Measurements from ENCODE around the gene ATE1. TPM values are rescaled to one million over a fixed set of nuclear protein-coding genes. Genes with fewer than 3 reads are reported as not detected.

ATE1 gene
- total and polyA plus RNA-seq, 9 donors, result 8.9 to 36.6 (median 31.2) TPM

DNA sequence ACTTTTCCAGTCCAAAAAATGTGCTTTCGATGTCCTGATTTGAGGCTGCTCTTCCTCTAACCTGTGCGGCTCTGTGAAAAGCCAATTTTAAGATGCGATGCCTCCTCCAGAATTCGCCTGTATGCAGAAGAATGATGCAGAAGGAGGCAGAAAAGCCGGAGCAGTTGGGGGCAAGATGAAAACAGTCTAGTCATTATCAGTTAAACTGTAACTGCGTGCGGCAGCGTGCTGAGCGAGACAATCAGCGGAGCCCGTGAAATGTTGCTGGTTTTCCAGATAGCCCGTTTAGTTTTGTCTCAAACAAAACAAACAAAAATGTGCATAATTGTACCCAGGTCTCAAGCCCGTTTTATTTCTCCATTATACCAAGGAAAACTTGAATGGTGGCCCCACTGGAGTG, 192.6 kb downstream of the ATE1 start:
- no peak overlapping the region for H3K4me3 ChIP-seq
- no peaks in the 10 kb centered on the region for H3K4me1 ChIP-seq (ENCODE audit: insufficient read depth)
- no peak for DNase-seq
- no peak overlapping the region for H3K27ac ChIP-seq
- no peaks in the 10 kb centered on the region for H3K27me3 ChIP-seq
- TF ChIP-seq, protein P1, sequence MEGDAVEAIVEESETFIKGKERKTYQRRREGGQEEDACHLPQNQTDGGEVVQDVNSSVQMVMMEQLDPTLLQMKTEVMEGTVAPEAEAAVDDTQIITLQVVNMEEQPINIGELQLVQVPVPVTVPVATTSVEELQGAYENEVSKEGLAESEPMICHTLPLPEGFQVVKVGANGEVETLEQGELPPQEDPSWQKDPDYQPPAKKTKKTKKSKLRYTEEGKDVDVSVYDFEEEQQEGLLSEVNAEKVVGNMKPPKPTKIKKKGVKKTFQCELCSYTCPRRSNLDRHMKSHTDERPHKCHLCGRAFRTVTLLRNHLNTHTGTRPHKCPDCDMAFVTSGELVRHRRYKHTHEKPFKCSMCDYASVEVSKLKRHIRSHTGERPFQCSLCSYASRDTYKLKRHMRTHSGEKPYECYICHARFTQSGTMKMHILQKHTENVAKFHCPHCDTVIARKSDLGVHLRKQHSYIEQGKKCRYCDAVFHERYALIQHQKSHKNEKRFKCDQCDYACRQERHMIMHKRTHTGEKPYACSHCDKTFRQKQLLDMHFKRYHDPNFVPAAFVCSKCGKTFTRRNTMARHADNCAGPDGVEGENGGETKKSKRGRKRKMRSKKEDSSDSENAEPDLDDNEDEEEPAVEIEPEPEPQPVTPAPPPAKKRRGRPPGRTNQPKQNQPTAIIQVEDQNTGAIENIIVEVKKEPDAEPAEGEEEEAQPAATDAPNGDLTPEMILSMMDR (IDR thresholded peaks at IDR 0.05), result no peak
- TF ChIP-seq POLR2A (IDR thresholded peaks at IDR 0.05), result no peak
- H3K9me3 ChIP-seq, result no peaks in the 10 kb centered on the region
- intact Hi-C loops (cut with DNase I), result loop anchor here in 3 of 4 donors (2.0 to 10.0 kb wide), 2 partner anchors 786 to 790 kb away; no protein-coding TSS in a partner anchor
- 50 to 67% (median 65%) methylated on average over 13 of the region's 13 CpGs for WGBS, 3 donors
- H3K36me3 ChIP-seq, result no peaks in the 10 kb centered on the region

DNA sequence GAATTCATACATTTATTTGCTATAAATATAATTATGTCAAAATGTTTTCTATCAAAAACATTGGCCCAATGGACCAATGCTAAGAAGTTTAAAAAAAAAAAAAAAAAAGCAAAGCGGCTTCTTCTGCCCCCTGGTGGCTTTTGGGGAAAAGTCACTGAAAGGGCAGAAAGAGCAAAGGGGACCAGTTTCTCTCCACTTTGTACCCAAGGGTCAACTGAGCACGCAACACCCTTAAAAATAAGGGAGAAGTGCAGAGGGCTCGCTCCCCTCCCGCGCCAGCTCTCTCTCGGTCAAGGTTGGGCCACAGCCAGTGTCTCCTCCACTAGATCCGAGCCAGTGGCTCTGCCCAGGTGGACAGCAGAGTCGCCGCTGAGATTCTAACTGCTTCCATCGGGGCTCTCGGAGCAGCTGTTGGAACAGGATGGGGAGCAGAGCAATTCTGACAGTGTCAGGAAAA, 193.2 kb downstream of the ATE1 start:
- H3K27me3 ChIP-seq, result no peaks in the 10 kb centered on the region
- intact Hi-C loops (cut with DNase I), result loop anchor here (2.0 to 10.0 kb wide), 5 partner anchors 112 to 790 kb away; no protein-coding TSS in a partner anchor
- no peaks in the 10 kb centered on the region for H3K9me3 ChIP-seq
- 10 to 21% (median 12%) methylated on average over 11 of the region's 11 CpGs for WGBS, 3 donors
- DNase-seq, result peak in 2 of 5 donors; percentile 23 to 42
- TF ChIP-seq POLR2A (IDR thresholded peaks at IDR 0.05) (no peak), EP300 (IDR thresholded peaks at IDR 0.05) (no peak)
- TF ChIP-seq, protein P1 (IDR thresholded peaks at IDR 0.05), result peak; percentile 29 to 30 (median 30)
- H3K4me1 ChIP-seq (ENCODE audit: insufficient read depth), result no peaks in the 10 kb centered on the region
- H3K36me3 ChIP-seq, result no peaks in the 10 kb centered on the region
- H3K27ac ChIP-seq, result no peak overlapping the region
- H3K4me3 ChIP-seq, result no peak overlapping the region

- intact Hi-C loops (cut with DNase I), result loop anchor here (5.0 to 10.0 kb wide), 4 partner anchors 111 to 788 kb away; no protein-coding TSS in a partner anchor
- 93 to 94% (median 93%) methylated on average over 16 of the region's 16 CpGs for WGBS, 3 donors
- DNase-seq, result no peak
- Histone ChIP-seq H3K27me3 (no peaks in the 10 kb centered on the region), H3K9me3 (no peaks in the 10 kb centered on the region), H3K36me3 (no peaks in the 10 kb centered on the region), H3K27ac (no peak overlapping the region), H3K4me3 (no peak overlapping the region), H3K4me1 (ENCODE audit: insufficient read depth) (no peaks in the 10 kb centered on the region)
- no peak for TF ChIP-seq EP300 (IDR thresholded peaks at IDR 0.05)
- TF ChIP-seq, protein P1 (IDR thresholded peaks at IDR 0.05), result no peak
- TF ChIP-seq POLR2A (IDR thresholded peaks at IDR 0.05), result no peak
Observed at GRCh38 chr10:121732656-121733445, 195.0 kb downstream of the ATE1 start.

GRCh38 chr10:121732172-121732571, 195.7 kb downstream of the ATE1 start:
- no peak overlapping the region for H3K4me3 ChIP-seq
- no peak overlapping the region for H3K27ac ChIP-seq
- DNase-seq, result no peak
- no peaks in the 10 kb centered on the region for H3K4me1 ChIP-seq (ENCODE audit: insufficient read depth)
- H3K36me3 ChIP-seq, result no peaks in the 10 kb centered on the region
- intact Hi-C loops (cut with DNase I), result loop anchor here (5.0 to 10.0 kb wide), 4 partner anchors 110 to 787 kb away; no protein-coding TSS in a partner anchor
- no peaks in the 10 kb centered on the region for H3K9me3 ChIP-seq
- WGBS, 3 donors, result 84 to 92% (median 89%) methylated on average over 3 of the region's 3 CpGs
- TF ChIP-seq, protein P1 (IDR thresholded peaks at IDR 0.05), result no peak
- no peak for TF ChIP-seq EP300 (IDR thresholded peaks at IDR 0.05)
- no peak for TF ChIP-seq POLR2A (IDR thresholded peaks at IDR 0.05)
- H3K27me3 ChIP-seq, result no peaks in the 10 kb centered on the region
